ENCODE data around the gene CNGA2. TPM values are rescaled to one million over a fixed set of nuclear protein-coding genes. Genes with fewer than 3 reads are reported as not detected.

Gene CNGA2
- total and polyA plus RNA-seq, 2 experiments from 2014 or later, result not detected

DNA sequence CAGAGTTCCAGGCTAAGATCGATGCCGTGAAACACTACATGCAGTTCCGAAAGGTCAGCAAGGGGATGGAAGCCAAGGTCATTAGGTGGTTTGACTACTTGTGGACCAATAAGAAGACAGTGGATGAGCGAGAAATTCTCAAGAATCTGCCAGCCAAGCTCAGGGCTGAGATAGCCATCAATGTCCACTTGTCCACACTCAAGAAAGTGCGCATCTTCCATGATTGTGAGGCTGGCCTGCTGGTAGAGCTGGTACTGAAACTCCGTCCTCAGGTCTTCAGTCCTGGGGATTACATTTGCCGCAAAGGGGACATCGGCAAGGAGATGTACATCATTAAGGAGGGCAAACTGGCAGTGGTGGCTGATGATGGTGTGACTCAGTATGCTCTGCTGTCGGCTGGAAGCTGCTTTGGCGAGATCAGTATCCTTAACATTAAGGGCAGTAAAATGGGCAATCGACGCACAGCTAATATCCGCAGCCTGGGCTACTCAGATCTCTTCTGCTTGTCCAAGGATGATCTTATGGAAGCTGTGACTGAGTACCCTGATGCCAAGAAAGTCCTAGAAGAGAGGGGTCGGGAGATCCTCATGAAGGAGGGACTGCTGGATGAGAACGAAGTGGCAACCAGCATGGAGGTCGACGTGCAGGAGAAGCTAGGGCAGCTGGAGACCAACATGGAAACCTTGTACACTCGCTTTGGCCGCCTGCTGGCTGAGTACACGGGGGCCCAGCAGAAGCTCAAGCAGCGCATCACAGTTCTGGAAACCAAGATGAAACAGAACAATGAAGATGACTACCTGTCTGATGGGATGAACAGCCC lies 9.3 kb downstream of the CNGA2 start (continued):
- no peak for TF ChIP-seq POLR2AphosphoS5 (IDR thresholded peaks at IDR 0.05; ENCODE audit: low read depth)

- TF ChIP-seq EZH2phosphoT487 (IDR thresholded peaks at IDR 0.05; ENCODE audit: unreplicated experiment) (no peak), ZNF462 (CRISPR knock-in tag; IDR thresholded peaks at IDR 0.05) (no peak), ETS1 (IDR thresholded peaks at IDR 0.05) (no peak), POLR2AphosphoS5 (IDR thresholded peaks at IDR 0.05; ENCODE audit: low read depth) (no peak), EZH2 (IDR thresholded peaks at IDR 0.05; ENCODE audit: low read depth, unreplicated experiment) (no peak), STAT1 (IDR thresholded peaks at IDR 0.05; ENCODE audit: unreplicated experiment) (no peak)
- TF ChIP-seq, protein P1, sequence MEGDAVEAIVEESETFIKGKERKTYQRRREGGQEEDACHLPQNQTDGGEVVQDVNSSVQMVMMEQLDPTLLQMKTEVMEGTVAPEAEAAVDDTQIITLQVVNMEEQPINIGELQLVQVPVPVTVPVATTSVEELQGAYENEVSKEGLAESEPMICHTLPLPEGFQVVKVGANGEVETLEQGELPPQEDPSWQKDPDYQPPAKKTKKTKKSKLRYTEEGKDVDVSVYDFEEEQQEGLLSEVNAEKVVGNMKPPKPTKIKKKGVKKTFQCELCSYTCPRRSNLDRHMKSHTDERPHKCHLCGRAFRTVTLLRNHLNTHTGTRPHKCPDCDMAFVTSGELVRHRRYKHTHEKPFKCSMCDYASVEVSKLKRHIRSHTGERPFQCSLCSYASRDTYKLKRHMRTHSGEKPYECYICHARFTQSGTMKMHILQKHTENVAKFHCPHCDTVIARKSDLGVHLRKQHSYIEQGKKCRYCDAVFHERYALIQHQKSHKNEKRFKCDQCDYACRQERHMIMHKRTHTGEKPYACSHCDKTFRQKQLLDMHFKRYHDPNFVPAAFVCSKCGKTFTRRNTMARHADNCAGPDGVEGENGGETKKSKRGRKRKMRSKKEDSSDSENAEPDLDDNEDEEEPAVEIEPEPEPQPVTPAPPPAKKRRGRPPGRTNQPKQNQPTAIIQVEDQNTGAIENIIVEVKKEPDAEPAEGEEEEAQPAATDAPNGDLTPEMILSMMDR (conservative IDR thresholded peaks at IDR 0.05; ENCODE audit: low read depth in 2 of 2), result no peak
- no peaks in the 10 kb centered on the region for H3K36me3 Mint-ChIP-seq (ENCODE audit: low read depth)
- Histone ChIP-seq H3K79me2 (replicated peaks; ENCODE audit: insufficient read depth) (no peaks in the 10 kb centered on the region), H4K20me1 (replicated peaks; ENCODE audit: insufficient read depth) (no peaks in the 10 kb centered on the region), H3K4me1 (ENCODE audit: insufficient read depth) (peaks cover 7% of the 10 kb centered on the region; the same call in 1 of the 2 replicates), H3K4me2 (no peak overlapping the region), H3K36me3 (ENCODE audit: insufficient read depth) (no peaks in the 10 kb centered on the region), H3F3A (replicated peaks; ENCODE audit: low read depth) (no peaks in the 10 kb centered on the region), H3K27me3 (ENCODE audit: insufficient read depth) (no peaks in the 10 kb centered on the region), H2AFZ (no peak overlapping the region), H3K27ac (ENCODE audit: low read depth) (no peak overlapping the region), H3K4me3 (no peak overlapping the region), H3K9me2 (ENCODE audit: insufficient read depth) (no peaks in the 10 kb centered on the region)
- no peaks in the 10 kb centered on the region for H3K9me3 Mint-ChIP-seq
- no peak for ATAC-seq
- no peaks in the 10 kb centered on the region for H3K27me3 Mint-ChIP-seq (ENCODE audit: insufficient read depth, low read depth, poor library complexity)
- H3K27ac Mint-ChIP-seq, result no peak overlapping the region
- DNase-seq (ENCODE audit: low spot score), result no peak
- no peak overlapping the region for H3K4me3 Mint-ChIP-seq
- peaks cover 12% of the 10 kb centered on the region; the same call in 2 of the 3 replicates for H3K4me1 Mint-ChIP-seq
Observed at GRCh38 chrX:151745651-151746050, 11.1 kb downstream of the CNGA2 start.

Data from GM23338 (cell line).